Right atrium auricular region (tissue), 2 donors: ENCODE measurements around the gene RHD. TPM values are rescaled to one million over a fixed set of nuclear protein-coding genes. Genes with fewer than 3 reads are reported as not detected.

Experiments used
- DNase-seq: peaks from one replicate; pipeline ENCODE4 v3.0.0-alpha.2; 2019; ENCODE audit warnings: low spot score
- H3K27ac ChIP-seq, 2 donors: fragments of 200-600 bp; sonication (generic); 1 replicate in 1 of 2; 2 replicates in 1 of 2; pipeline ENCODE4 v1.5.1; 2016 to 2019
- H3K27me3 ChIP-seq, 2 donors: fragments of 200-600 bp; sonication (generic); one replicate each; pipeline versions ENCODE4 v1.5.1 to v1.6.0; 2017 to 2019
- H3K36me3 ChIP-seq: fragments of 200-600 bp; sonication (generic); one replicate; pipeline ENCODE4 v1.5.1; 2016
- H3K4me1 ChIP-seq, 2 donors: fragments of 200-600 bp; sonication (generic); one replicate each; pipeline versions ENCODE4 v1.5.1 to v1.6.0; 2017 to 2019
- H3K4me3 ChIP-seq, 2 donors: fragments of 200-600 bp; sonication (generic); 1 replicate in 1 of 2; 2 replicates in 1 of 2; pipeline ENCODE4 v1.5.1; 2017 to 2019; ENCODE audit warnings: mild to moderate bottlenecking in 1 of 2, moderate library complexity in 1 of 2
- H3K9me3 ChIP-seq, 2 donors: fragments of 200-600 bp; sonication (generic); one replicate each; pipeline ENCODE4 v1.5.1; 2019
- total RNA-seq, 2 donors: library from RNA; depleted of rRNA; stranded (reverse); fragments of >200 nt; gene quantifications; one replicate each; pipeline ENCODE4 v1.1.0, GENCODE V29; 2016
- TF ChIP-seq, protein P1 (sequence below), 2 donors: fragments of 200-600 bp; sonication (generic); IDR thresholded peaks; one replicate each; pipeline ENCODE4 v1.5.1; 2019; ENCODE audit warnings: antibody characterized with exemption in 2 of 2

The RHD gene
- total RNA-seq, 2 donors from 2014 or later: 0.59 TPM; not detected in 1

GRCh38 chr1:25338188-25338981 is 66.1 kb downstream of the RHD start, which contains the start of gene TMEM50A:
Gene TMEM50A, plus strand, starts transcription at chr1:25338334. Its CDS starts 2,153 bp downstream, at chr1:25340487.
- no peaks in the 10 kb centered on the region for H3K9me3 ChIP-seq
- peak within 1 kb of the TSS; percentile 65 to 92 for H3K4me3 ChIP-seq
- H3K36me3 ChIP-seq: peaks cover 8% of the 10 kb centered on the region
- peak within 1 kb of the TSS; percentile 95 for H3K27ac ChIP-seq
- DNase-seq: peak; percentile 92
- TF ChIP-seq, protein P1, sequence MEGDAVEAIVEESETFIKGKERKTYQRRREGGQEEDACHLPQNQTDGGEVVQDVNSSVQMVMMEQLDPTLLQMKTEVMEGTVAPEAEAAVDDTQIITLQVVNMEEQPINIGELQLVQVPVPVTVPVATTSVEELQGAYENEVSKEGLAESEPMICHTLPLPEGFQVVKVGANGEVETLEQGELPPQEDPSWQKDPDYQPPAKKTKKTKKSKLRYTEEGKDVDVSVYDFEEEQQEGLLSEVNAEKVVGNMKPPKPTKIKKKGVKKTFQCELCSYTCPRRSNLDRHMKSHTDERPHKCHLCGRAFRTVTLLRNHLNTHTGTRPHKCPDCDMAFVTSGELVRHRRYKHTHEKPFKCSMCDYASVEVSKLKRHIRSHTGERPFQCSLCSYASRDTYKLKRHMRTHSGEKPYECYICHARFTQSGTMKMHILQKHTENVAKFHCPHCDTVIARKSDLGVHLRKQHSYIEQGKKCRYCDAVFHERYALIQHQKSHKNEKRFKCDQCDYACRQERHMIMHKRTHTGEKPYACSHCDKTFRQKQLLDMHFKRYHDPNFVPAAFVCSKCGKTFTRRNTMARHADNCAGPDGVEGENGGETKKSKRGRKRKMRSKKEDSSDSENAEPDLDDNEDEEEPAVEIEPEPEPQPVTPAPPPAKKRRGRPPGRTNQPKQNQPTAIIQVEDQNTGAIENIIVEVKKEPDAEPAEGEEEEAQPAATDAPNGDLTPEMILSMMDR (IDR thresholded peaks at IDR 0.05): no peak
- no peaks in the 10 kb centered on the region for H3K27me3 ChIP-seq
- peaks cover 0 to 17% of the 10 kb centered on the region in 2 donors for H3K4me1 ChIP-seq

GRCh38 chr1:25338986-25339385 is 66.7 kb downstream of the RHD start:
- Histone ChIP-seq H3K4me3 (peak overlapping the region; percentile 65 to 92), H3K27ac (peak overlapping the region; percentile 95), H3K4me1 (peaks cover 0 to 17% of the 10 kb centered on the region in 2 donors), H3K27me3 (no peaks in the 10 kb centered on the region), H3K36me3 (peaks cover 12% of the 10 kb centered on the region), H3K9me3 (no peaks in the 10 kb centered on the region)
- TF ChIP-seq, protein P1 (IDR thresholded peaks at IDR 0.05): no peak
- no peak for DNase-seq

GRCh38 chr1:25341746-25342145 is 69.4 kb downstream of the RHD start:
- Histone ChIP-seq H3K4me1 (peaks cover 0 to 17% of the 10 kb centered on the region in 2 donors), H3K27me3 (no peaks in the 10 kb centered on the region), H3K36me3 (peaks cover 12% of the 10 kb centered on the region), H3K4me3 (no peak overlapping the region), H3K9me3 (no peaks in the 10 kb centered on the region), H3K27ac (no peak overlapping the region)
- TF ChIP-seq, protein P1 (IDR thresholded peaks at IDR 0.05): no peak
- DNase-seq: no peak

- TF ChIP-seq, protein P1 (IDR thresholded peaks at IDR 0.05): no peak
- Histone ChIP-seq H3K27me3 (no peaks in the 10 kb centered on the region), H3K4me3 (no peak overlapping the region), H3K4me1 (peaks cover 0 to 17% of the 10 kb centered on the region in 2 donors), H3K27ac (no peak overlapping the region), H3K9me3 (no peaks in the 10 kb centered on the region), H3K36me3 (peaks cover 12% of the 10 kb centered on the region)
- no peak for DNase-seq
Observed at GRCh38 chr1:25342846-25343245, 70.5 kb downstream of the RHD start.

DNA sequence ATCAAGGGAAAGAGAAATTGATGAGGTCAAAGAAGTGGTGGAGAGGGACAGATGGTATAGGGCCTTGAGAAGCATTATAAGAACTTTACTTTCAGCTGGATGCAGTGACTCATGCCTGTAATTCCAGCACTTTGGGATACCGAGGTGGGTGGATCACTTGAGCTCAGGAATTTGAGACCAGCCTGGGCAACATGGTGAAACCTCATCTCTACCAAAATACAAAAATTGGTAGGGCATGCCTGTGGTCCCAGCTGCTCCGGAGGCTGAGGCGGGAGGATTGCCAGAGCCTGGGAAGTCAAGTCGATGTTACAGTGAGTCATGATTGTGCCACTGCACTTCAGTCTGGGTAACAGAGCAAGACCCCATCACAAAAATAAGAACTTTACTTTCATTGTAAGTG is 71.6 kb downstream of the RHD start:
- Histone ChIP-seq H3K27me3 (no peaks in the 10 kb centered on the region), H3K9me3 (no peaks in the 10 kb centered on the region), H3K4me3 (no peak overlapping the region), H3K27ac (no peak overlapping the region), H3K4me1 (peaks cover 0 to 17% of the 10 kb centered on the region in 2 donors), H3K36me3 (peaks cover 12% of the 10 kb centered on the region)
- TF ChIP-seq, protein P1 (IDR thresholded peaks at IDR 0.05): no peak
- DNase-seq: no peak
